Heart left ventricle (tissue), 13 donors: ENCODE data around the gene ADGRL3.

Experiments
- POLR2A ChIP-seq, 2 donors: fragments of 450-650 bp; IDR thresholded peaks; one replicate each; pipeline ENCODE4 v1.6.1; 2017; ENCODE audit warnings: antibody characterized with exemption in 2 of 2, mild to moderate bottlenecking in 2 of 2, moderate library complexity in 2 of 2
- TF ChIP-seq, protein P1 (sequence below), 12 donors: fragments of 200-600 bp; sonication (generic) in 4 of 12; IDR thresholded peaks; one replicate each; pipeline versions ENCODE4 v1.5.0 to v1.8.0; 2018 to 2022; ENCODE audit warnings: antibody characterized with exemption in 12 of 12, mild to moderate bottlenecking in 5 of 12
- donor health status: ischemic (EF 13 %, LVEDD 7.1; RV severe dilation, severe dysfunction).
- donor health status: DM: no; HTN: yes; CAD: no.
- donor health status: DM: no; HTN: no; CAD: no.
- donor health status: ischemic (EF 25% LVEDD 6.9; RV normal size, moderate dysfunction).
- donor health status: ischemic (EF 25% LVEDD 5.7; RV mildly dilated, moderate dysfunction).
- donor health status: ischemic (EF 35%, LVEDD 5.7; RV mildly dilated, moderate dysfunction).
- donor health status: nonischemic (EF 11% LVEDD 7.7; RV severe dilation, severe dysfunction).
- donor health status: DM: yes; HTN: yes; CAD: no.
- donor health status: PGD.
- donor health status: ischemic (EF 29% LVEDD 5.4; RV normal size, mild dysfunction).
- donor health status: nonischemic (EF 23%, LVEDD 6.1; RV moderate dilation, normal function).

DNA sequence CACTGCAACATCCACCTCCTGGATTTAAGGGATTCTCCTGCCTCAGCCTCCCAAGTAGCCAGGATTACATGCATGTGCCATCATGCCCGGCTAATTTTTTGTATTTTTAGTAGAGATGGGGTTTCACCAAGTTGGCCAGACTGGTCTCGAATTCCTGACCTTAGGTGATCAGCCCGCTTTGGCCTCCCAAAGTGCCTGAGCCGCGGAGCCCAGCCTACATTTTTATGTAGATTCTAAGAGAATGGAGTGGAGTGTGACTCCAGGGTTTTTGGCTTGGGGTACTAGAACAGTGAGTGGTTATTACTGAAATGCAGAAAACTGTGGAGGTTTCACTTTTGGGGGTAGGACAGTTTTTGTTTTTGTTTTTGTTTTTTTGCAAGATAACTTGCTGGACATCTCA lies 806.0 kb downstream of the ADGRL3 start:
- TF ChIP-seq, protein P1, sequence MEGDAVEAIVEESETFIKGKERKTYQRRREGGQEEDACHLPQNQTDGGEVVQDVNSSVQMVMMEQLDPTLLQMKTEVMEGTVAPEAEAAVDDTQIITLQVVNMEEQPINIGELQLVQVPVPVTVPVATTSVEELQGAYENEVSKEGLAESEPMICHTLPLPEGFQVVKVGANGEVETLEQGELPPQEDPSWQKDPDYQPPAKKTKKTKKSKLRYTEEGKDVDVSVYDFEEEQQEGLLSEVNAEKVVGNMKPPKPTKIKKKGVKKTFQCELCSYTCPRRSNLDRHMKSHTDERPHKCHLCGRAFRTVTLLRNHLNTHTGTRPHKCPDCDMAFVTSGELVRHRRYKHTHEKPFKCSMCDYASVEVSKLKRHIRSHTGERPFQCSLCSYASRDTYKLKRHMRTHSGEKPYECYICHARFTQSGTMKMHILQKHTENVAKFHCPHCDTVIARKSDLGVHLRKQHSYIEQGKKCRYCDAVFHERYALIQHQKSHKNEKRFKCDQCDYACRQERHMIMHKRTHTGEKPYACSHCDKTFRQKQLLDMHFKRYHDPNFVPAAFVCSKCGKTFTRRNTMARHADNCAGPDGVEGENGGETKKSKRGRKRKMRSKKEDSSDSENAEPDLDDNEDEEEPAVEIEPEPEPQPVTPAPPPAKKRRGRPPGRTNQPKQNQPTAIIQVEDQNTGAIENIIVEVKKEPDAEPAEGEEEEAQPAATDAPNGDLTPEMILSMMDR (IDR thresholded peaks at IDR 0.05): no peak
- TF ChIP-seq POLR2A (IDR thresholded peaks at IDR 0.05): no peak
